GM10248 (cell line): ENCODE data around the gene APBA1.

ENCODE experiments used
- CTCF ChIA-PET: fragments of 300-600 bp; sonication (Branson Sonifier 250); formaldehyde crosslinking; extraction: SDS; loops from one replicate; lab custom pipeline; 2021; ENCODE audit warnings: antibody characterized with exemption; lab: Yijun Ruan, JAX
- POLR2A ChIA-PET: fragments of 350-650 bp; sonication (Branson Sonifier 250); formaldehyde crosslinking; extraction: SDS; loops from one replicate; lab custom pipeline; 2020; ENCODE audit warnings: antibody characterized with exemption; lab: Yijun Ruan, JAX
- DNase-seq: peaks from one replicate; pipeline ENCODE4 v3.0.0; 2012; ENCODE audit errors: extremely low spot score
- CTCF ChIP-seq: IDR thresholded peaks from 2 replicates; pipeline ENCODE4 v1.5.1; 2012; ENCODE audit warnings: mild to moderate bottlenecking, low read depth; ENCODE audit errors: extremely low read depth, missing control alignments, control extremely low read depth

The APBA1 gene

GRCh38 chr9:69470186-69470977 is 201.8 kb downstream of the APBA1 start:
- no peak for TF ChIP-seq CTCF
- DNase-seq = no peak
- ChIA-PET POLR2A (no interaction called here), CTCF (no interaction called here)

GRCh38 chr9:69469136-69469535 is 203.0 kb downstream of the APBA1 start:
- ChIA-PET CTCF (no interaction called here), POLR2A (no interaction called here)
- no peak for DNase-seq
- no peak for TF ChIP-seq CTCF

- no peak for DNase-seq
- POLR2A ChIA-PET = no interaction called here
- TF ChIP-seq CTCF = no peak
- CTCF ChIA-PET = no interaction called here
Measured at GRCh38 chr9:69468380-69468779, 203.8 kb downstream of the APBA1 start.

GRCh38 chr9:69466151-69466550 is 206.0 kb downstream of the APBA1 start:
- ChIA-PET CTCF (interaction anchor here (1.0 kb wide), 2 partner anchors 18 to 44 kb away, joined by 3 read pairs; no protein-coding TSS in a partner anchor), POLR2A (no interaction called here)
- no peak for DNase-seq
- TF ChIP-seq CTCF = no peak

- no peak for DNase-seq
- CTCF ChIA-PET = no interaction called here
- no peak for TF ChIP-seq CTCF
- POLR2A ChIA-PET = no interaction called here
Measured at GRCh38 chr9:69465473-69465872, 206.7 kb downstream of the APBA1 start.

- DNase-seq = no peak
- POLR2A ChIA-PET = no interaction called here
- TF ChIP-seq CTCF = no peak
- CTCF ChIA-PET = interaction anchor here (1.3 to 1.9 kb wide), 2 partner anchors 9 to 10 kb away, joined by 4 to 6 read pairs; no protein-coding TSS in a partner anchor
Measured at GRCh38 chr9:69463497-69464068, 208.6 kb downstream of the APBA1 start.
